SIG-M5 treated with dmso at 0.1 percent for 504 hours (cell line): Measurements from ENCODE around the gene ROBO2.

ENCODE experiments used
- DNase-seq: peaks from one replicate; lab custom pipeline; 2025; ENCODE audit not compliant: unreplicated experiment; lab: John Stamatoyannopoulos, UW

The ROBO2 gene

GRCh38 chr3:77626157-77626556 lies 586.3 kb downstream of the ROBO2 start:
- DNase-seq, result no peak

DNA sequence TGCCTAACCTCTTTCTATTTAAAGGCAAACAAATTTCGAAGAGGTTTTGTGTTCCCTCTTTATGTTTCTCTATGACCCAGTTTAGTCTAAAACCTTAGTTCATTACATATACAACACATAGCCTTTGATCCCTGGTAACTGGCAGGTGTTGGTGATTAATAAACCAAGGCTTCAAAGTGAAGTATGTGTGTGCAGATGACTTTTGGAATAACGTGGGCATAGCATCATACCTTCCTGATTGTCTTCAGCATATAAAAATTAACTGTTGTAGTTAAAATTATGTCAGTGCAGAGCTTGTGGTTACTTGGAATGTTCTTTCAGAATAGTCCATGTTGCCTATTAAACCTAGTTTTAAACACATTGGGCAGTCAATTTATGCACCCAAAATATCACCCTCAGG lies 608.3 kb downstream of the ROBO2 start:
- no peak for DNase-seq

DNA sequence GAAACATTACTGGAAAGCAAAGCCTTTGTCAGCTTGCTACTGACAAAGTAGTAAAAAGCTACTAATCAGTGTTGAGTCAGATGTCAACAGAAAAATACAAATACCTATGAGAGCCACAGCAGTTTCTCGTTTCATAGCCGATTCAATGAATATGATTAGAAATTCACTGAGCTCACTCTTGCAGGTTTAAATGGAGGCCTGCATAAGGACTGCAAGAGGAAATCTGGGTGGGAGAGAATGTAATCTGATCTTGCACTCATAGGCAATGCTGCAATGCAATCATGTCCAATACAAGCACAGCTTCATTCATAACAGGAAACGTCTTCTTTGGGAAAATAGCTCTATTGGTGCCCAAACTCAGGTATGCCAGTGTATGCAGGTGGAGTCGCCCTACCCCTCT lies 608.8 kb downstream of the ROBO2 start:
- no peak for DNase-seq

DNA sequence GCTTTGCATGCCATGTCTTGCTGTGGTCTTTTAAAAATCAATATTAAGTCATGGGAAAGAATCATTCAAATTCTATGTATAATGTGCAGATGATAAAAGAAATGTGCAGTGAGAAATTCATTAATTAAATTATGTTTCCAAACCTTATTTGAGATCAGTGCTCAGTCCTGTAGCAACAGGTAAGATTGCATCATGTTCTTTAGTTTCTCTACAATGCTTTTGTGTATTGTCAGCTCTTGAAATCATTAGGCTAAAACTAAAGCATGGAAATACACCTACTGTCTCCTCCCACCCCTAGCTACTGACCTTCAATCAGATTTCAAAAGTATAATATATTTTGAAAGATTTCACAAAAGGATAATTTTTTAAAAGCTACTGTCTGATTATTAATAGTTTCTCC lies 612.7 kb downstream of the ROBO2 start:
- no peak for DNase-seq

GRCh38 chr3:77655396-77655795 lies 615.5 kb downstream of the ROBO2 start:
- no peak for DNase-seq

DNA sequence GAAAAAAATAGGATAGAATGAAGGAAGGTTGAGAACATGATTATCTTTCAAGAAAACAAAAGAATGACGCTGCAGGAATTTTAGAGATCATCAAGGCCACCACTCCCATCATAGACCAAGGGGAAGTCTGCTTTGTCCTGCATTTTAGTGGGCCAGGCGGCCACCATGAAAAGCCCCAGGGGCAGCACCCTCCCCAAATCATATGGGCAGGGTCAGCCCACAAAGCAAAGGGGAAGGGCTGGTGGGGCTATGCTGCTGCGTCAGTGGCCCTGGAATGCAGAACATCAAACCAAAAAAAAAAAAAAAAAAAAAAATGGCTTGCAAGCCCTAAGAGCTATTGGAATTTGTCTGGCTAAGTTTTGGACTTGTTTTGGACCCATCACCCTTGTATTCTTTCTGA lies 620.8 kb downstream of the ROBO2 start:
- no peak for DNase-seq

DNA sequence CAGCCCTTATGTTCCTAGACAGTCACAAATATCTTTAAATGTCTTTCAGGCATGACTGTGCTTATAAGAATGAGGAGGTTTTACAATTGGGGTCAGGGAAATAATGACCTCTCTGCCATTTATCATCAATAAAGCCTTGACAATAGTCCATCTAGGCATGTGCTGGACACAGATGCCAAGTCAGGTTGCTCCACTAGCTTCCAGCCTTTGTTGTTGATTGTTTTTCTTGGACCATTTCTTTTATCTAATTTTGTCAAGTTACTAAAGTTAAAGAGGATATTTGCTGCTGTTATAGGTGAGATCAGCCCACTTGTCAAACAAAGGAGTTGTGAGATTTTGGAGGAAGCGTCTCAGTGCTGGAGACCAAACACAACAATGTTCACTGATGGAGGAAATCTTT lies 628.0 kb downstream of the ROBO2 start:
- no peak for DNase-seq

DNA sequence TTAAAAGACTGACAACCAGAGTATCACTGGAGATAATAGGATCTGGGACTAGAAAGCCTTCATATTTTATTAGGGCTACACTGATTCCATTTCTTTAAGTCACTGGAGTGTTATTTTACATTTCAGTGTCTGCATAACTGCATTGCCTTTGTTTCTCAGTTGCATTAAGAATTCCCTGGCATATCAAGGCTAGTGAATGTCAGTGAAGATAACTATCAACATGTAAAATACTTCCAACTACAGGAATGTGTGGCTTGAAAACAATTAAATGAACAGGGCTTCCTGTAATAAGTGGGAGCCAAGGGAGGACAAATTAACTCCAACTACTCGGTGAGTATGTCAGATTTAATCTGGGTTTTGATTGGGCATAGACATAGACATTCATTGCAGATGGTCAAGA lies 628.5 kb downstream of the ROBO2 start:
- DNase-seq, result no peak

- no peak for DNase-seq
Measured at GRCh38 chr3:77672016-77672415, 632.1 kb downstream of the ROBO2 start.

DNA sequence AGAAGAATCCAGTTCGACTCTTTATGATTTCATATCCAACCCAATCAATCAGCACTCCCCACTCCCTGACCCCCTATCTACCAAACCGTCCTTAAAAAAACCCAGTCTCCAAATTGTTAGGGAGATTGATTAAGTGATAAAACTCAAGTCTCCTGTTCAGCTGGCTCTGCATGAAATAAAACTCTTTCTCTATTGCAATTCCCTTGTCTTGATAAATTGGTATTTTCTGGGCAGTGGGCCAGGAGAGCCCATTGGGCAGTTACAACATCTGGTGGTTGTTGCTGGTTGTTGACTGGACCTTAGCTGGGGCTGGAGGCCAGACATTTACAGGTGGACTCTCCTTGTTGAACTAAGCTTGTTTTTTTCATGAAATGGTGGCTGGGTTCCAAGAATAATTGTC lies 642.3 kb downstream of the ROBO2 start:
- DNase-seq, result no peak

GRCh38 chr3:77684115-77684514 lies 644.2 kb downstream of the ROBO2 start:
- DNase-seq, result no peak

GRCh38 chr3:77685713-77686112 lies 645.8 kb downstream of the ROBO2 start:
- DNase-seq, result no peak

GRCh38 chr3:77686560-77686959 lies 646.7 kb downstream of the ROBO2 start:
- no peak for DNase-seq

GRCh38 chr3:77687545-77687944 lies 647.6 kb downstream of the ROBO2 start:
- DNase-seq, result no peak

- DNase-seq, result no peak
Measured at GRCh38 chr3:77690284-77690845, 650.5 kb downstream of the ROBO2 start.

GRCh38 chr3:77693147-77693546 lies 653.2 kb downstream of the ROBO2 start:
- DNase-seq, result no peak

GRCh38 chr3:77699125-77699691 lies 659.3 kb downstream of the ROBO2 start:
- no peak for DNase-seq
